Uterus (tissue), 4 donors: ENCODE measurements around the gene HS6ST1. TPM values are rescaled to one million over a fixed set of nuclear protein-coding genes. Genes with fewer than 3 reads are reported as not detected.

Source experiments
- DNase-seq, 2 donors: peaks; one replicate each; pipeline ENCODE4 v3.0.0-alpha.2; 2019 to 2020
- H3K27ac ChIP-seq, 2 donors: fragments of 200-600 bp; sonication (generic); 1 replicate in 1 of 2; 2 replicates in 1 of 2; pipeline ENCODE4 v1.5.1; 2016 to 2018
- H3K27me3 ChIP-seq, 2 donors: fragments of 200-600 bp; sonication (generic); one replicate each; pipeline ENCODE4 v1.5.1; 2018 to 2019; ENCODE audit warnings: control low read depth in 1 of 2
- H3K36me3 ChIP-seq, 2 donors: fragments of 200-600 bp; sonication (generic); one replicate each; pipeline ENCODE4 v1.5.1; 2019; ENCODE audit warnings: control low read depth in 1 of 2
- H3K4me1 ChIP-seq, 2 donors: fragments of 200-600 bp; sonication (generic); one replicate each; pipeline ENCODE4 v1.5.1; 2018 to 2019; ENCODE audit warnings: control low read depth in 1 of 2
- H3K4me3 ChIP-seq, 2 donors: fragments of 200-600 bp; sonication (generic); 1 replicate in 1 of 2; 2 replicates in 1 of 2; pipeline ENCODE4 v1.5.1; 2018 to 2019; ENCODE audit warnings: mild to moderate bottlenecking in 1 of 2
- H3K9me3 ChIP-seq, 2 donors: fragments of 200-600 bp; sonication (generic); one replicate each; pipeline ENCODE4 v1.5.1; 2019; ENCODE audit warnings: control low read depth in 1 of 2
- CTCF ChIP-seq, 4 experiments: fragments of 200-600 bp in 2 of 4; fragments of 450-650 bp in 2 of 4; sonication (generic) in 2 of 4; IDR thresholded peaks; one replicate each; pipeline ENCODE4 v1.5.1; 2016 to 2019; ENCODE audit warnings: antibody characterized with exemption in 4 of 4, mild to moderate bottlenecking in 2 of 4, moderate library complexity in 1 of 4
- POLR2A ChIP-seq, 2 donors: fragments of 450-650 bp; IDR thresholded peaks; one replicate each; pipeline ENCODE4 v1.6.1; 2016; ENCODE audit warnings: antibody characterized with exemption in 2 of 2, mild to moderate bottlenecking in 1 of 2, moderate library complexity in 1 of 2
- intact Hi-C: fragments of 100-400 bp; cut with DNase I; formaldehyde crosslinking; loops from one replicate; pipeline ENCODE4 v1.15.1; 2023; ENCODE audit warnings: low total_unique reads
- total RNA-seq, 4 donors: library from RNA; depleted of rRNA in 3 of 4; stranded (reverse); fragments of >200 nt in 3 of 4; gene quantifications; one replicate each; pipeline versions ENCODE4 v1.1.0 to v1.2.4, GENCODE V29; 2014 to 2023
- donor health status: DM: yes; HTN: yes; CAD: no.

The HS6ST1 gene
- total RNA-seq, 4 donors from 2014 or later = 22.7 to 198 (median 37.4) TPM

- Histone ChIP-seq H3K4me1 (no peaks in the 10 kb centered on the region), H3K27me3 (no peaks in the 10 kb centered on the region), H3K36me3 (no peaks in the 10 kb centered on the region), H3K27ac (no peak overlapping the region), H3K9me3 (no peaks in the 10 kb centered on the region), H3K4me3 (no peak overlapping the region)
- no peak for TF ChIP-seq CTCF (IDR thresholded peaks at IDR 0.05)
- no peak for TF ChIP-seq POLR2A (IDR thresholded peaks at IDR 0.05)
- DNase-seq = peak in 1 of 2 donors; percentile 14
- intact Hi-C loops = no loop called here
These were observed 38.4 kb downstream of the HS6ST1 start for GRCh38 chr2:128280158-128280871.

- H3K9me3 ChIP-seq = no peaks in the 10 kb centered on the region
- no peaks in the 10 kb centered on the region for H3K4me1 ChIP-seq
- no peak overlapping the region for H3K4me3 ChIP-seq
- intact Hi-C loops = no loop called here
- no peaks in the 10 kb centered on the region for H3K36me3 ChIP-seq
- H3K27me3 ChIP-seq = no peaks in the 10 kb centered on the region
- no peak for TF ChIP-seq POLR2A (IDR thresholded peaks at IDR 0.05)
- TF ChIP-seq CTCF (IDR thresholded peaks at IDR 0.05) = no peak
- H3K27ac ChIP-seq = no peak overlapping the region
- peak in 1 of 2 donors; percentile 14 for DNase-seq
These were observed 38.9 kb downstream of the HS6ST1 start for GRCh38 chr2:128279786-128280157.

GRCh38 chr2:128279009-128279408, 39.7 kb downstream of the HS6ST1 start:
- no peaks in the 10 kb centered on the region for H3K36me3 ChIP-seq
- no peak overlapping the region for H3K4me3 ChIP-seq
- H3K4me1 ChIP-seq = no peaks in the 10 kb centered on the region
- DNase-seq = peak in 1 of 2 donors; percentile 8
- H3K27ac ChIP-seq = no peak overlapping the region
- TF ChIP-seq POLR2A (IDR thresholded peaks at IDR 0.05) (no peak), CTCF (IDR thresholded peaks at IDR 0.05) (no peak)
- H3K9me3 ChIP-seq = no peaks in the 10 kb centered on the region
- intact Hi-C loops = no loop called here
- H3K27me3 ChIP-seq = no peaks in the 10 kb centered on the region

- Histone ChIP-seq H3K27ac (no peak overlapping the region), H3K4me3 (no peak overlapping the region), H3K36me3 (no peaks in the 10 kb centered on the region), H3K9me3 (no peaks in the 10 kb centered on the region), H3K4me1 (no peaks in the 10 kb centered on the region), H3K27me3 (no peaks in the 10 kb centered on the region)
- TF ChIP-seq CTCF (IDR thresholded peaks at IDR 0.05) (no peak), POLR2A (IDR thresholded peaks at IDR 0.05) (no peak)
- no peak for DNase-seq
- intact Hi-C loops = no loop called here
These were observed 40.5 kb downstream of the HS6ST1 start for GRCh38 chr2:128277961-128278681.
